HG02623 (cell line): ENCODE data around the gene PAPPA.

ENCODE experiments used
- ATAC-seq: cut with Tn5 transposase; IDR thresholded peaks from one replicate; pipeline ENCODE4 v1.9.1; 2021; ENCODE audit warnings: moderate library complexity; ENCODE audit not compliant: unreplicated experiment

PAPPA gene

DNA sequence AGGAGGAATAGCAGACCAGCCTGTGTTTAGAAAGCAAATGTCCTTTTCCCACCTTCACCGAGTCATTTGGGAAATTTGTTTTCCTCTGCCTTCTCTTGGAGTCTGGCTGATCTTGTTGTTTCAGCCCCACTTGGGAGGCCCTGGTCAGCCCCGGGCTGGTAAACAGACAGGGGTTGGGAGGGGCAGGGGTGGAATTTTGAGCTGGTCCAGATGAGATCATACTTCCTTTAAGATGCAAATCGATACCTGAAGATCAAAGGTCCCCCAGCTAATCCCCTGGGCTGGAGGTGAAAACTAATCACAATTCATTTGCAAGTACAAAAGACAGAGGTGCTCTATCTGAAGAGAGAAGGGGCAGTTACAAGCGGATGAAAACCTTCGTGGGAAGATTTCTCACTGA lies 118.4 kb downstream of the PAPPA start:
- no peak for ATAC-seq

GRCh38 chr9:116274293-116274692 lies 120.7 kb downstream of the PAPPA start:
- ATAC-seq, result no peak

DNA sequence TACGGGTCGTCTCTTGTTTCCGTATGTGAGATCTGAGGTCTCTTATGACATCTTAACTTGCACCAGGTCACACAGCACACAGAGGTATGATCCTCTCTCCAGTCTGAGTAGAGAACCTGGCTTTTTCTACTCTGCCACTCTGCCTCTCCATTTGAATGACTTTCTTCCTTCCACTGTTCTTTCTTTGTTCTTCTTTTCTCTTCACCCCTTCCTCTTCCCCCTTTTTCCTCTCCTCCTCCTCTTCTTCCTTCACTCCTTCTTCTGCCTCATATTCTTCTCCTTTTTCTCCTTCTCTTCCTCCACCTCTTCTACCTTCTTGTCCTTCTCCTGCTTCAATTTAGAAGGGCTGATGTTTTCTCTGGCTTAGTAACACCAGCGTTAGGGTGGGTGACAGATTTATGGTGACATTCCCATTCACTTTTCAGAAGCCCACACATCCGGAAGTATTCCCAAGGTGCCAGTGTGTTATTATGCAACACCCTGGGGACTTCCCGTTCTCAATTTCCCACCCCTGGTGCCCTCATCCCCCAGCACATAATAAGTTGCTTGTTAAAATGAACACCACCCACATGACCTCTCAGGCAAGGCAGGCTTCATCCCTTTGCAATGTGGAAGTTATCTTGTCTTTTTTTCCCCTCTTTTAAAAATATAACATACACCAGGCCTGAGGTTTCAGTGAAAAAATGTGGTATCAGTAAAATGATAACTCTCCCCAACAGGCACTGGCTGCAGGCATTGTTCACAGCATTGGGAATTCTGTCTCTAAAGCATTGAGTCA lies 122.0 kb downstream of the PAPPA start:
- no peak for ATAC-seq

- no peak for ATAC-seq
Measured at GRCh38 chr9:116276196-116276493, 122.6 kb downstream of the PAPPA start.

- ATAC-seq, result no peak
Measured at GRCh38 chr9:116276651-116277121, 123.1 kb downstream of the PAPPA start.

GRCh38 chr9:116278326-116278725 lies 124.7 kb downstream of the PAPPA start:
- ATAC-seq, result no peak

DNA sequence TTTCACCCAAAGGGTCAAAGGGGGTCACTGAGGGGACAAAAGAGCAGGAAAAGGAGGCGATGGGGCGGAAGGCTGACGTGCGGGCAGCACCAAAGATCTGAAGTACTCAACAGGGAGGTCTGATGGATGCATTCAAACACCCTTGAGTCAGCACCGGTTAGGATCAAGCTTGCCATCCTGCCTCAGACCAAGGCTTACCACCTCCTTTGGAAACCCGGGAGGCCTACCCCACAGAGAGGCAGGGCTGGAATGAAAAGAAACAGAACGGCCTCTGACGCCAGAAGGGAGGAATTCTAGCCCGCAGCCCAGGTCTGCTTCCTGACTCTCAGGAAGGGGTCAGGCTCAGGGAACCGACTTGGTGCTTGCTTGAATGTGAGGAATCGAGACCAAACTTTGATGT lies 125.6 kb downstream of the PAPPA start:
- ATAC-seq, result no peak

GRCh38 chr9:116280529-116280928 lies 126.9 kb downstream of the PAPPA start:
- ATAC-seq, result no peak

DNA sequence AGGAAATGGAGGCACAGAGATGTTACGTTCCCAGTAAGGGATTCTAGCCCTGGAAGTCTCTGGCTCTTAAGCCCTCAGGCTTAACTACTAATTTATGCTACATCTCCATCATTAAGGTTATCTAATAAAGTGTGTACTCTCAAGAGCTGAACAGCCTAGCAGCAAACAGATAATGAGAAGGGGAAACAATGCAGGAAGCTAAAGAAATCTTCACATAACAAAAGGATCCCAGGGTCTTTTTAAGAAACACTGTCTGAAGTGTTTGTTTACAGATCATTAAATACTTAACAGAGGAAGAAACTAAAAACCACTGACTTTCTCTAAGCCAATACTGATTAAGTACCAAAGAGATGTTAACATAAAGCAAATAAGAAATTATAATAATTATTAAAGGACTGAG lies 129.0 kb downstream of the PAPPA start:
- ATAC-seq, result no peak

DNA sequence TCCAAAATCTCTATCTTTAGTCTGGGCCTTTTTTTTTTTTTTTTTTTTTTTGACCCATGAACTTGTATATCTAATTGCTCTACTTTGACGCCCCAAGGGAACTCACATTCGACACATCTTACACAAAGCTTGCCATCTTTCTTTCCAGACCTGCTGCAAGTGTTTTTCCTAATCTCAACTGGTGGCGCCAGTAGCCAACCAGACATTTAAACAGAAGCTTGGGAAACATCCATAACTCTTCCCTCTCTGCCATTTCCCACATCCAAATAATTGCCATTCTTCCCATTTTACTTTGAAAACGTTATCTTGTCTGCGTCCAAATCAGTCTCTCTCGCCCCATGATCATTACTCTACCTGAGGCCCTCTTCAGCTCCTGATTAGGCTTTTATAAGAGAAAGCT lies 130.9 kb downstream of the PAPPA start:
- ATAC-seq, result no peak

DNA sequence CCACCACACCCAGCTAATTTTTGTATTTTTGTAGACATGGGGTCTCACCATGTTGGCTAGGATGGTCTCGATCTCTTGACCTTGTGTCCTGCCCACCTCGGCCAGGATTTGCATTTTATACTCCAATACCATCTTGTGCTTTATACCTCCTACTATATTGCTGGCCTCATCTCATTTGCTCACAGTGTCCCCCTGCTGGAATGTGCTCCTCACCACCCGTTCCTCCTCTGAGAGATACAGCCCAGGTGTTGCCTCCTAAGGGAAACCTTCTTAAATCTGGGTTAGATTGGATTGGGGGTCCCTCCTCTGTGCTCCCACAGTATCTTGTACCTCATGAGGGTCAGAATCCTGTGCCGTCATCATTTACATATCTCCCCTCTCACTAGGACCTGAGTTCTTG lies 131.7 kb downstream of the PAPPA start:
- ATAC-seq, result no peak

- no peak for ATAC-seq
Measured at GRCh38 chr9:116286297-116286696, 132.7 kb downstream of the PAPPA start.

DNA sequence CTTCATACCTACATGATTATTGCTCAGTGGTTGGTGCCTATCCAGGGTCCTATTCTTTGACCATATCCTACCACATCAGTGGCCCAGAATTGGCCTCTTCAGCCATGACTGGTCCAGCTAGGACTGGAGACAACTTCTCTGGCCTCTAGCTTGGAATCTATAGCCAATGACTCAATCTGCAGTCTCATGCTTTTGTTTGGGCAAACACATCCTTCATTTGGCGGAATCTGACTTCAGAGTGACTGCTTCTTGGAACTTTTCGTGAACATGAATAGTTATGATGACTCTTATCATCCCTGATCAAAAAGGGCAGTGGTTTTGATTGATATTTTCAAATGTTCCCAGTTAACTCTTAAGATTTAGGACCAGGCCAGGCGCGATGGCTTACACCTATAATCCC lies 134.1 kb downstream of the PAPPA start:
- ATAC-seq, result no peak

GRCh38 chr9:116288658-116289057 lies 135.1 kb downstream of the PAPPA start:
- no peak for ATAC-seq

GRCh38 chr9:116297346-116297745 lies 143.8 kb downstream of the PAPPA start:
- no peak for ATAC-seq

DNA sequence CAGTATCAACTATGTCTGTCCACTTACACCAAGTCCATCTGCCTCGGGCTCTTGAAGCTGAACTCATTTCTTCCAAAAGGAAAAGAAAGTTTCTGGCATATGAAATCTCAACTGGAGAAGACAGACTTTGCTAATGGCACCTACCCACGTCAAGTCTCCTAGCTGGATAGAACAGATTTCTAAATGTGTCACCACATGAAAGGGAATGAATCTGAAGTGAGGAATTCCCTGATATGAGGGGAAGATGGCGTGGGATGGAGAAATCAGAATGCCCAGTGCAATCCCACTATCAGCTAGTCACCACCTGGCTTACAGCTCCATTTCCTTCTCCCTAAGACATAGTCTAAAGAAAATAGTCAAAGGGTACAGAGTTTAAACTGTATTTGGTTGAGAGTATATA lies 144.7 kb downstream of the PAPPA start:
- no peak for ATAC-seq

DNA sequence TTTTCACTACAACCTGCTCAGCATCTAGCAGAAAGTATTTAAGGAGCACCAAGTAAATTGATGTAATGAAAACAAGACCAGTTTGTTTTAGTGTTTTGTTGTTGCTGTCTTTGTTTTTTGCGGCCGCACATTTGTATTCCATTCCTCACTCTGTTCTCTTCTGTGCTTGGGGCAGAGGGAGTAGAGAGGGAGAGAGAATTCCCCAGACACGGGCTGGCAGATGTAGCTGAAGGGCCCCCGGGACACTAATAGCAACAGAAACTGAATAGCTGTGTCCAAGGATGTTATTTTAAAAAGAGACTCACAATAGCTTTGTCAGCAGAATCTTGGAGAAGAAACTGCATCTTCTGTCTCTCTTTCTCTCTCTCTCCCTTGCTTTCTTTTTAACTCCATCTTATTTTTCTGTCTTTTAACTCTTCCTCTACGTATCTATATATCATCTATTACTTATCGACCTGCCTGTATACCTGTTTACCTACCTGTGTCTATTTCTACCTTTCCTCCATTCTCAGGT lies 145.3 kb downstream of the PAPPA start:
- no peak for ATAC-seq

- ATAC-seq, result no peak
Measured at GRCh38 chr9:116300360-116300870, 146.8 kb downstream of the PAPPA start.

DNA sequence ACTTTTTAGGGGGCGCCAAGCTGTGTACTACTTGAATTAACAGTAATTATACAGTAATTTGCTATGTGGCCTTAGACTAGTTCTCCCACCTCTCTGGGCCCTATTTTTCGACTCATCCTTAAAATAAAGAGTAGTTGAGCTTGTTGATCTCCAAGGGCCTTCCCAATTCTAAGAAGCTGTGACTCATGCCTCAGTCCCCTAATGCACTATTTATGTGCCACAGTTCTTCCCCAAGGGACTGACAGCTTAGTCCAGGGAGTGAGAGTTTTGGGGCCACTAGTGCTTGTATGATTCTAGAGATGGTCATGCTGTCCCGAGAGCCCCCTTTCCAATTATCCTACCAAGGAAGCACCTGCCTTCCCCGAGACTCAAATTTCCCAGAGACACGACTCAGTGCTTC lies 149.7 kb downstream of the PAPPA start:
- no peak for ATAC-seq

DNA sequence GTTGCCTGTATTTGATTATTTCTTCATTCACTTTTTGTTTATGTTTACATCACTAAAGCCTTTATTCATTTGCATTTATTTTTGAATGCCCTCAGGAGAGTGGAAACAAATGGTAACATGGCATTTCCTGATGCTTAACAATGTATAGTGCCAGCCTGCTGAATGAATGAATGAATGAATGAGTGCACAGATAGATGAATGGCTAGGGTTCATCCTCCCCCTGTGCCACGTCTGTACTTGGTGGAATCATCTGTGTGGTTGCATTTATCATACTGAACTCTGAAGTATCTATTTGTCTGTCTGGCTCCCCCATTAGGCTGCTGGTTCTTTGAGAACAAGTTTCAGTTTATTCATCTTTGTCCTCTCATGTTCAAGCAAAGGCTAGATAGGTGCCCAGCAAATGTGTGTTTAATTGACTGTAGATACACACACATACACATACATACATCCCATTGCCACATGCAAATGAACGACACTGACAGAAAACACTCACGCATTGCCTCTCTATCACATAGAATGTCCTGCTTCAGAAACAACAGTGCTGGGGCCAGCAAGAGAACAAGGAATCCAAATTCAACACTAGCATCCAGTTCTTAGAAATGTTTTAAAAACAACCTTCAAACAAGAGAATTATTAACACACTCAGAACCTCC lies 150.4 kb downstream of the PAPPA start:
- no peak for ATAC-seq

GRCh38 chr9:116304761-116305160 lies 151.2 kb downstream of the PAPPA start:
- no peak for ATAC-seq

DNA sequence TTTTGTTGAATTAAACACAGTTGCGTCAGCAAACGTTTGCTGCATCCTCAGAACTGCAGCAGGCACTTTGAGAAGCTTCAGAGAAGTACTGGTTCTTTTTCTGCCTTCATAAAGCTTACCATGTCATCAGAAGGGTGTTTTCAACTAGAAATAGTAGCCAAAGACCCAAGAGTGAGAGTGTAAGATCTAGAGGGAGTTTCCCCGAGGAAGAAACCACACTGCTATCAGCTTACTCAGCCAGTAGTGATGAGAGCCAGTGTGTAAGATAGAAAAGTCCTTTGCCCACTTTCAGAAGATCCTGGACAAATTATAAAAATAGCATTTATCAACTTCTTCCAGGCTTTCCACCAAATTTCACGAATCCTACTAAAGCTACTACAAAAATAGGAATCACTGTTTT lies 154.5 kb downstream of the PAPPA start:
- ATAC-seq, result no peak
